Neural cell (in vitro differentiated cells): ENCODE measurements around the gene HAND1. TPM values are rescaled to one million over a fixed set of nuclear protein-coding genes. Genes with fewer than 3 reads are reported as not detected.

ENCODE experiments used
- H2AFZ ChIP-seq: fragments of 200-600, 300-800 bp; sonication (generic), shearing (Covaris generic); 2 replicates; pipeline ENCODE4 v1.6.0; 2014; ENCODE audit warnings: low read depth, mild to moderate bottlenecking, antibody characterized with exemption, low read length, moderate library complexity
- H3F3A ChIP-seq: fragments of 200-600 bp; shearing (Covaris generic); 2 replicates; pipeline ENCODE4 v1.6.1; 2016; ENCODE audit warnings: mild to moderate bottlenecking, moderate library complexity, mixed read lengths, antibody characterized with exemption, low read length; ENCODE audit not compliant: insufficient read depth, poor library complexity, severe bottlenecking
- H3K27ac ChIP-seq: fragments of 200-600, 300-800 bp; sonication (generic), shearing (Covaris generic); 2 replicates; pipeline ENCODE4 v1.5.1; 2014; ENCODE audit warnings: mild to moderate bottlenecking, low read length, moderate library complexity
- H3K27me3 ChIP-seq: fragments of 300-800, 200-600 bp; sonication (generic), shearing (Covaris generic); 2 replicates; pipeline ENCODE4 v1.6.0; 2014; ENCODE audit warnings: mild to moderate bottlenecking, low read depth, low read length, moderate library complexity; ENCODE audit not compliant: insufficient read depth
- H3K36me3 ChIP-seq: fragments of 300-800, 200-600 bp; sonication (generic), shearing (Covaris generic); 2 replicates; pipeline ENCODE4 v1.5.1; 2014; ENCODE audit warnings: mild to moderate bottlenecking, antibody characterized with exemption, low read length, moderate library complexity; ENCODE audit not compliant: insufficient read depth
- H3K4me2 ChIP-seq: fragments of 300-800, 200-600 bp; sonication (generic), shearing (Covaris generic); 2 replicates; pipeline ENCODE4 v1.6.0; 2014; ENCODE audit warnings: mild to moderate bottlenecking, low read length
- H3K4me3 ChIP-seq: fragments of 300-800, 200-600 bp; sonication (generic), shearing (Covaris generic); 2 replicates; pipeline ENCODE4 v1.5.1; 2014; ENCODE audit warnings: mild to moderate bottlenecking, low read length, moderate library complexity
- H3K79me2 ChIP-seq: fragments of 200-600 bp; shearing (Covaris generic); replicated peaks from 2 replicates; pipeline ENCODE4 v1.6.0; 2014; ENCODE audit warnings: mild to moderate bottlenecking, low read length, moderate library complexity; ENCODE audit not compliant: insufficient read depth
- H3K9ac ChIP-seq: fragments of 300-800, 200-600 bp; sonication (generic), shearing (Covaris generic); 2 replicates; pipeline ENCODE4 v1.6.1; 2016; ENCODE audit warnings: mild to moderate bottlenecking, low read length, mixed read lengths
- H3K9me2 ChIP-seq: fragments of 200-600 bp; shearing (Covaris generic); 2 replicates; pipeline ENCODE4 v1.6.1; 2016; ENCODE audit warnings: mild to moderate bottlenecking, low read length, mixed read lengths; ENCODE audit not compliant: insufficient read depth
- H3K9me3 ChIP-seq: fragments of 200-600, 300-800 bp; sonication (generic), shearing (Covaris generic); 2 replicates; pipeline ENCODE4 v1.6.1; 2016; ENCODE audit warnings: mild to moderate bottlenecking, mixed run types, low read length, moderate library complexity, mixed read lengths
- H4K20me1 ChIP-seq: fragments of 200-600 bp; shearing (Covaris generic); 2 replicates; pipeline ENCODE4 v1.6.1; 2016; ENCODE audit warnings: mild to moderate bottlenecking, mixed run types; ENCODE audit not compliant: insufficient read depth
- EP300 ChIP-seq: fragments of 450-650 bp; conservative IDR thresholded peaks from 2 replicates; pipeline ENCODE4 v1.6.1; 2014; ENCODE audit warnings: antibody characterized with exemption, mild to moderate bottlenecking, moderate library complexity; ENCODE audit not compliant: poor library complexity, severe bottlenecking
- EZH2 ChIP-seq: fragments of 200-600, 300-800 bp; shearing (Covaris generic), sonication (generic); IDR thresholded peaks from 2 replicates; pipeline ENCODE4 v1.6.1; 2014; ENCODE audit warnings: antibody characterized with exemption, low read length, borderline replicate concordance, mild to moderate bottlenecking; ENCODE audit not compliant: insufficient read depth, poor library complexity, severe bottlenecking
- MXI1 ChIP-seq: fragments of 450-650 bp; conservative IDR thresholded peaks from 2 replicates; pipeline ENCODE4 v1.6.1; 2014; ENCODE audit warnings: antibody characterized with exemption, mild to moderate bottlenecking; ENCODE audit not compliant: poor library complexity, severe bottlenecking
- POLR2AphosphoS5 ChIP-seq: IDR thresholded peaks from 2 replicates; pipeline ENCODE4 v1.6.1; 2012
- RAD21 ChIP-seq: fragments of 450-650 bp; conservative IDR thresholded peaks from 2 replicates; pipeline ENCODE4 v1.6.1; 2014; ENCODE audit warnings: antibody characterized with exemption, mild to moderate bottlenecking, moderate library complexity
- SMC3 ChIP-seq: fragments of 450-650 bp; conservative IDR thresholded peaks from 2 replicates; pipeline ENCODE4 v1.6.1; 2014; ENCODE audit warnings: antibody characterized with exemption, mild to moderate bottlenecking, moderate library complexity; ENCODE audit not compliant: poor library complexity
- TAF1 ChIP-seq: IDR thresholded peaks from 2 replicates; pipeline ENCODE4 v1.6.1; 2012; ENCODE audit warnings: low read depth
- polyA plus RNA-seq: library from polyadenylated mRNA; depleted of rRNA; stranded (reverse); fragments of >200 nt; gene quantifications from 2 replicates; pipeline ENCODE4 v1.2.3, GENCODE V29; 2014
- TF ChIP-seq, protein P1 (sequence below): IDR thresholded peaks from 2 replicates; pipeline ENCODE4 v1.6.1; 2012; ENCODE audit warnings: borderline replicate concordance
- TF ChIP-seq, protein P2 (sequence below): fragments of 450-650 bp; IDR thresholded peaks from 2 replicates; pipeline ENCODE4 v1.5.1; 2014; ENCODE audit warnings: antibody characterized with exemption, mild to moderate bottlenecking, moderate library complexity; ENCODE audit not compliant: poor library complexity, severe bottlenecking

HAND1 gene
- polyA plus RNA-seq, 1 donor from 2014 or later, result not detected

DNA sequence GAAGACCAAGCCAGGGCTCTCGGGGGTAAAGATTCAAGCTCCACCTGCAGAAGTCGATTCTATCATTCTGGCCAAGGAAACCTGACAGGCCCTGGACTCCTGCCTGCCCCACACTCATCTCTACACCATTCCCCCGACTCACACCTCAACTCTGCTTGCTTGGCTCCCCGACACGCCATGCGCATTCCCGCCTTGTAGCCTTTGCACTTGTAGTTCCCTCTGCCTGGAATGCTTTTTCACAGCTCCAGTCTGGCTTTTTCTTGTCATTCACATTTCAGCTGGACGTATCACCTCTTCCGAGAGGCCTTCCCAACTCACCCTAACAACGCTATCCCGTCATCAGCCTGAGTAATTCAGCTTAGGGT, 28.7 kb upstream of the HAND1 start:
- H3K9me3 ChIP-seq, result no peaks in the 10 kb centered on the region
- H3K36me3 ChIP-seq, result no peaks in the 10 kb centered on the region
- TF ChIP-seq EZH2, result no peak
- TF ChIP-seq, protein P1, sequence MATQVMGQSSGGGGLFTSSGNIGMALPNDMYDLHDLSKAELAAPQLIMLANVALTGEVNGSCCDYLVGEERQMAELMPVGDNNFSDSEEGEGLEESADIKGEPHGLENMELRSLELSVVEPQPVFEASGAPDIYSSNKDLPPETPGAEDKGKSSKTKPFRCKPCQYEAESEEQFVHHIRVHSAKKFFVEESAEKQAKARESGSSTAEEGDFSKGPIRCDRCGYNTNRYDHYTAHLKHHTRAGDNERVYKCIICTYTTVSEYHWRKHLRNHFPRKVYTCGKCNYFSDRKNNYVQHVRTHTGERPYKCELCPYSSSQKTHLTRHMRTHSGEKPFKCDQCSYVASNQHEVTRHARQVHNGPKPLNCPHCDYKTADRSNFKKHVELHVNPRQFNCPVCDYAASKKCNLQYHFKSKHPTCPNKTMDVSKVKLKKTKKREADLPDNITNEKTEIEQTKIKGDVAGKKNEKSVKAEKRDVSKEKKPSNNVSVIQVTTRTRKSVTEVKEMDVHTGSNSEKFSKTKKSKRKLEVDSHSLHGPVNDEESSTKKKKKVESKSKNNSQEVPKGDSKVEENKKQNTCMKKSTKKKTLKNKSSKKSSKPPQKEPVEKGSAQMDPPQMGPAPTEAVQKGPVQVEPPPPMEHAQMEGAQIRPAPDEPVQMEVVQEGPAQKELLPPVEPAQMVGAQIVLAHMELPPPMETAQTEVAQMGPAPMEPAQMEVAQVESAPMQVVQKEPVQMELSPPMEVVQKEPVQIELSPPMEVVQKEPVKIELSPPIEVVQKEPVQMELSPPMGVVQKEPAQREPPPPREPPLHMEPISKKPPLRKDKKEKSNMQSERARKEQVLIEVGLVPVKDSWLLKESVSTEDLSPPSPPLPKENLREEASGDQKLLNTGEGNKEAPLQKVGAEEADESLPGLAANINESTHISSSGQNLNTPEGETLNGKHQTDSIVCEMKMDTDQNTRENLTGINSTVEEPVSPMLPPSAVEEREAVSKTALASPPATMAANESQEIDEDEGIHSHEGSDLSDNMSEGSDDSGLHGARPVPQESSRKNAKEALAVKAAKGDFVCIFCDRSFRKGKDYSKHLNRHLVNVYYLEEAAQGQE, result no peak
- TF ChIP-seq TAF1, result no peak
- no peak for TF ChIP-seq POLR2AphosphoS5
- TF ChIP-seq RAD21, result no peak
- TF ChIP-seq SMC3, result no peak
- TF ChIP-seq, protein P2, sequence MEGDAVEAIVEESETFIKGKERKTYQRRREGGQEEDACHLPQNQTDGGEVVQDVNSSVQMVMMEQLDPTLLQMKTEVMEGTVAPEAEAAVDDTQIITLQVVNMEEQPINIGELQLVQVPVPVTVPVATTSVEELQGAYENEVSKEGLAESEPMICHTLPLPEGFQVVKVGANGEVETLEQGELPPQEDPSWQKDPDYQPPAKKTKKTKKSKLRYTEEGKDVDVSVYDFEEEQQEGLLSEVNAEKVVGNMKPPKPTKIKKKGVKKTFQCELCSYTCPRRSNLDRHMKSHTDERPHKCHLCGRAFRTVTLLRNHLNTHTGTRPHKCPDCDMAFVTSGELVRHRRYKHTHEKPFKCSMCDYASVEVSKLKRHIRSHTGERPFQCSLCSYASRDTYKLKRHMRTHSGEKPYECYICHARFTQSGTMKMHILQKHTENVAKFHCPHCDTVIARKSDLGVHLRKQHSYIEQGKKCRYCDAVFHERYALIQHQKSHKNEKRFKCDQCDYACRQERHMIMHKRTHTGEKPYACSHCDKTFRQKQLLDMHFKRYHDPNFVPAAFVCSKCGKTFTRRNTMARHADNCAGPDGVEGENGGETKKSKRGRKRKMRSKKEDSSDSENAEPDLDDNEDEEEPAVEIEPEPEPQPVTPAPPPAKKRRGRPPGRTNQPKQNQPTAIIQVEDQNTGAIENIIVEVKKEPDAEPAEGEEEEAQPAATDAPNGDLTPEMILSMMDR, result no peak
- no peak for TF ChIP-seq MXI1
- TF ChIP-seq EP300, result no peak
- H3K4me2 ChIP-seq, result no peak overlapping the region
- H3K9ac ChIP-seq, result no peak overlapping the region
- no peaks in the 10 kb centered on the region for H3F3A ChIP-seq
- H2AFZ ChIP-seq, result no peak overlapping the region
- no peaks in the 10 kb centered on the region for H4K20me1 ChIP-seq
- no peak overlapping the region for H3K27ac ChIP-seq
- H3K4me3 ChIP-seq, result no peak overlapping the region
- no peaks in the 10 kb centered on the region for H3K27me3 ChIP-seq
- H3K9me2 ChIP-seq, result no peaks in the 10 kb centered on the region
- no peaks in the 10 kb centered on the region for H3K79me2 ChIP-seq

DNA sequence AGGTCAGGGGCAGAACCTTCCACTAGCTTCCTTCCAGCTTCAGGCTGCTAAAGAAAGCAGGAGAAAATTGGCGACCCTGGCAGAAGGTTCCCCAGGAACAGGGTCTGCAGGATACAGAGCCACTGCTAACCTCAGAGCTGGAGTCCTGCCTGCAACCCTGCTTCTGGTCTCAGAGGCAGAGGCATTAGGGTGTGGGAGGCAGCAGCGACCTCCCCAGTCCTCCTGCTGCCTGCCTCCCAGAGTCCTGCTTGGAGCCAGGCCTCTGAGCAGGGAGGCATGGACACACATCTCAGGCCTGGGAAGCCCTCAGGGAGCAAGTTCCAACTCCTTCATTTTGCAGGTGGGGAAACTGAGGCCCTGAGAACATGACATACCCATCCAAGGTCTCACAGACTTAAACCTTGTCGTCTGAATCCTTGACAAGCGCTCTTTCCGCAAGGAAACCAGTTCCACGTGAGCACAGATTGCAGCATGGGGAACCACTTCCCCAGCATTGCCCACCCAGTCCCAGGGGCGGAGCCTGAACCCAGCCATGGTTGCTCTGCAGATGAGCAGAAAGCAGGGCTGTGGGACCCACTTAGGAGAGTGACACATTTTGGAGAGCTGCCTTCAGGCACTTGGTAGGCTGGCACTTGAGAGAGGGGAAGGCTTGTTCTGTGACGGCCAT, 28.2 kb upstream of the HAND1 start:
- Histone ChIP-seq H3K9ac (no peak overlapping the region), H3K79me2 (no peaks in the 10 kb centered on the region), H3K36me3 (no peaks in the 10 kb centered on the region), H3K4me2 (no peak overlapping the region), H3K27ac (no peak overlapping the region), H3K9me2 (no peaks in the 10 kb centered on the region), H2AFZ (no peak overlapping the region), H3K27me3 (no peaks in the 10 kb centered on the region), H3K9me3 (no peaks in the 10 kb centered on the region), H3K4me3 (no peak overlapping the region), H4K20me1 (no peaks in the 10 kb centered on the region), H3F3A (no peaks in the 10 kb centered on the region)
- TF ChIP-seq, protein P1, result no peak
- no peak for TF ChIP-seq RAD21
- no peak for TF ChIP-seq POLR2AphosphoS5
- TF ChIP-seq EZH2, result no peak
- TF ChIP-seq SMC3, result no peak
- TF ChIP-seq, protein P2, result no peak
- TF ChIP-seq EP300, result no peak
- no peak for TF ChIP-seq MXI1
- no peak for TF ChIP-seq TAF1
